ENCODE results near the gene AAK1. TPM values are rescaled to one million over a fixed set of nuclear protein-coding genes. Genes with fewer than 3 reads are reported as not detected.

The AAK1 gene
- total RNA-seq, 4 donors from 2014 or later = 44.3 to 85.0 (median 60.3) TPM

GRCh38 chr2:69490486-69490885 is 153.1 kb downstream of the AAK1 start:
- Histone ChIP-seq H3K4me1 (no peaks in the 10 kb centered on the region), H3K27me3 (no peaks in the 10 kb centered on the region), H3K9me3 (no peaks in the 10 kb centered on the region), H3K36me3 (peaks cover 0 to 4% (median 0%) of the 10 kb centered on the region in 3 donors), H3K4me3 (no peak overlapping the region), H3K27ac (no peak overlapping the region)
- DNase-seq = no peak
- TF ChIP-seq POLR2A (IDR thresholded peaks at IDR 0.05) (no peak), CTCF (IDR thresholded peaks at IDR 0.05) (no peak)

- H3K27me3 ChIP-seq = no peaks in the 10 kb centered on the region
- no peak for TF ChIP-seq POLR2A (IDR thresholded peaks at IDR 0.05)
- TF ChIP-seq CTCF (IDR thresholded peaks at IDR 0.05) = no peak
- DNase-seq = no peak
- H3K4me1 ChIP-seq = no peaks in the 10 kb centered on the region
- H3K4me3 ChIP-seq = no peak overlapping the region
- H3K9me3 ChIP-seq = no peaks in the 10 kb centered on the region
- H3K27ac ChIP-seq = no peak overlapping the region
- peaks cover 0 to 4% (median 0%) of the 10 kb centered on the region in 3 donors for H3K36me3 ChIP-seq
Observed at GRCh38 chr2:69489793-69490192, 153.7 kb downstream of the AAK1 start.

- H3K4me1 ChIP-seq = peaks cover 0 to 3% (median 0%) of the 10 kb centered on the region in 4 donors
- H3K27me3 ChIP-seq = no peaks in the 10 kb centered on the region
- no peak overlapping the region for H3K4me3 ChIP-seq
- no peak for DNase-seq
- H3K9me3 ChIP-seq = no peaks in the 10 kb centered on the region
- H3K27ac ChIP-seq = peak overlapping the region in 1 of 4 donors; percentile 10
- peaks cover 0 to 4% (median 0%) of the 10 kb centered on the region in 3 donors for H3K36me3 ChIP-seq
- TF ChIP-seq POLR2A (IDR thresholded peaks at IDR 0.05) (no peak), CTCF (IDR thresholded peaks at IDR 0.05) (no peak)
Observed at GRCh38 chr2:69483696-69484095, 159.8 kb downstream of the AAK1 start.

GRCh38 chr2:69483024-69483423 is 160.5 kb downstream of the AAK1 start:
- peak overlapping the region in 1 of 4 donors; percentile 25 for H3K27ac ChIP-seq
- DNase-seq = no peak
- H3K4me1 ChIP-seq = peaks cover 0 to 3% (median 0%) of the 10 kb centered on the region in 4 donors
- H3K4me3 ChIP-seq = no peak overlapping the region
- H3K9me3 ChIP-seq = no peaks in the 10 kb centered on the region
- H3K36me3 ChIP-seq = peaks cover 0 to 4% (median 0%) of the 10 kb centered on the region in 3 donors
- TF ChIP-seq CTCF (IDR thresholded peaks at IDR 0.05) (no peak), POLR2A (IDR thresholded peaks at IDR 0.05) (no peak)
- no peaks in the 10 kb centered on the region for H3K27me3 ChIP-seq

GRCh38 chr2:69482471-69482870 is 161.1 kb downstream of the AAK1 start:
- DNase-seq = no peak
- Histone ChIP-seq H3K27me3 (no peaks in the 10 kb centered on the region), H3K27ac (no peak overlapping the region), H3K9me3 (no peaks in the 10 kb centered on the region), H3K4me3 (no peak overlapping the region), H3K4me1 (peaks cover 0 to 3% (median 0%) of the 10 kb centered on the region in 4 donors), H3K36me3 (peaks cover 0 to 3% (median 0%) of the 10 kb centered on the region in 3 donors)
- TF ChIP-seq POLR2A (IDR thresholded peaks at IDR 0.05) (no peak), CTCF (IDR thresholded peaks at IDR 0.05) (no peak)

- Histone ChIP-seq H3K4me3 (no peak overlapping the region), H3K9me3 (no peaks in the 10 kb centered on the region), H3K27me3 (no peaks in the 10 kb centered on the region), H3K4me1 (peaks cover 0 to 3% (median 0%) of the 10 kb centered on the region in 4 donors), H3K36me3 (no peaks in the 10 kb centered on the region), H3K27ac (no peak overlapping the region)
- TF ChIP-seq POLR2A (IDR thresholded peaks at IDR 0.05) = no peak
- no peak for TF ChIP-seq CTCF (IDR thresholded peaks at IDR 0.05)
- no peak for DNase-seq
Observed at GRCh38 chr2:69481421-69481820, 162.1 kb downstream of the AAK1 start.
